BLaER1 treated with 17β-estradiol and CSF1 and Interleukin-3, amounts not matched to agents 10 nM and 100 nM (cell line): ENCODE data around the gene ADIPOR1.
"Not testable (repeated sequence)": the region's sequence is repeated elsewhere in the genome, so short reads cannot be mapped to it uniquely, and the experiment has no call there.

ENCODE experiments used
- H3K27ac ChIP-seq, 11 experiments: shearing (Covaris generic); formaldehyde crosslinking; 2 replicates each; pipeline ENCODE4 v1.8.1; 2022
- H3K27me3 ChIP-seq, 11 experiments: shearing (Covaris generic); formaldehyde crosslinking; 2 replicates each; pipeline ENCODE4 v1.8.1; 2022
- H3K36me3 ChIP-seq, 11 experiments: shearing (Covaris generic); formaldehyde crosslinking; 2 replicates each; pipeline ENCODE4 v1.8.1; 2022
- H3K4me1 ChIP-seq, 10 experiments: shearing (Covaris generic); formaldehyde crosslinking; 2 replicates each; pipeline ENCODE4 v1.8.1; 2022
- H3K4me2 ChIP-seq, 11 experiments: shearing (Covaris generic); formaldehyde crosslinking; 2 replicates each; pipeline ENCODE4 v1.8.1; 2022
- H3K4me3 ChIP-seq, 10 experiments: shearing (Covaris generic); formaldehyde crosslinking; 2 replicates each; pipeline ENCODE4 v1.8.1; 2022
- H3K9ac ChIP-seq, 11 experiments: shearing (Covaris generic); formaldehyde crosslinking; 2 replicates each; pipeline ENCODE4 v1.8.1; 2022
- H3K9me3 ChIP-seq, 11 experiments: shearing (Covaris generic); formaldehyde crosslinking; replicated peaks in 1 of 11; 2 replicates each; pipeline ENCODE4 v1.8.1; 2022
- H4K20me1 ChIP-seq, 11 experiments: shearing (Covaris generic); formaldehyde crosslinking; 2 replicates each; pipeline ENCODE4 v1.8.1; 2022
- Cebpa-rat ChIP-seq, 11 experiments: shearing (Covaris generic); IDR thresholded peaks; 2 replicates each; pipeline ENCODE4 v1.8.1; 2022

The ADIPOR1 gene

GRCh38 chr1:202941372-202941771 is 16.7 kb downstream of the ADIPOR1 start:
- Histone ChIP-seq H3K9ac (no peak overlapping the region), H3K36me3 (peaks cover 72 to 82% (median 75%) of the 10 kb centered on the region in 11 experiments), H3K4me3 (no peak overlapping the region), H3K4me1 (no peaks in the 10 kb centered on the region), H3K27ac (no peak overlapping the region), H3K27me3 (no peaks in the 10 kb centered on the region), H3K4me2 (no peak overlapping the region), H3K9me3 (no peaks in the 10 kb centered on the region), H4K20me1 (peaks cover 0 to 39% (median 6%) of the 10 kb centered on the region in 11 experiments; a peak in 7 of 22 replicates)
- TF ChIP-seq Cebpa-rat (IDR thresholded peaks at IDR 0.05): no peak

- no peak overlapping the region for H3K4me2 ChIP-seq
- TF ChIP-seq Cebpa-rat (IDR thresholded peaks at IDR 0.05): no peak
- H3K9ac ChIP-seq: no peak overlapping the region
- H4K20me1 ChIP-seq: peaks cover 0 to 31% (median 5%) of the 10 kb centered on the region in 11 experiments; a peak in 7 of 22 replicates
- H3K27ac ChIP-seq: no peak overlapping the region
- no peaks in the 10 kb centered on the region for H3K27me3 ChIP-seq
- H3K4me1 ChIP-seq: peaks cover 0 to 5% (median 0%) of the 10 kb centered on the region in 10 experiments; a peak in 2 of 20 replicates
- peaks cover 64 to 74% (median 67%) of the 10 kb centered on the region in 11 experiments for H3K36me3 ChIP-seq
- no peak overlapping the region for H3K4me3 ChIP-seq
- H3K9me3 ChIP-seq: no peaks in the 10 kb centered on the region
These were observed 17.6 kb downstream of the ADIPOR1 start for GRCh38 chr1:202940561-202940960.

- Histone ChIP-seq H3K9ac (no peak overlapping the region), H3K4me2 (no peak overlapping the region), H3K9me3 (no peaks in the 10 kb centered on the region), H3K27ac (no peak overlapping the region), H3K36me3 (peaks cover 42 to 52% (median 46%) of the 10 kb centered on the region in 11 experiments), H3K27me3 (no peaks in the 10 kb centered on the region), H4K20me1 (peaks cover 0 to 9% (median 0%) of the 10 kb centered on the region in 11 experiments; a peak in 4 of 22 replicates), H3K4me3 (no peak overlapping the region), H3K4me1 (peaks cover 0 to 21% (median 0%) of the 10 kb centered on the region in 10 experiments; a peak in 4 of 20 replicates)
- no peak for TF ChIP-seq Cebpa-rat (IDR thresholded peaks at IDR 0.05)
These were observed 19.7 kb downstream of the ADIPOR1 start for GRCh38 chr1:202938287-202938925.

DNA sequence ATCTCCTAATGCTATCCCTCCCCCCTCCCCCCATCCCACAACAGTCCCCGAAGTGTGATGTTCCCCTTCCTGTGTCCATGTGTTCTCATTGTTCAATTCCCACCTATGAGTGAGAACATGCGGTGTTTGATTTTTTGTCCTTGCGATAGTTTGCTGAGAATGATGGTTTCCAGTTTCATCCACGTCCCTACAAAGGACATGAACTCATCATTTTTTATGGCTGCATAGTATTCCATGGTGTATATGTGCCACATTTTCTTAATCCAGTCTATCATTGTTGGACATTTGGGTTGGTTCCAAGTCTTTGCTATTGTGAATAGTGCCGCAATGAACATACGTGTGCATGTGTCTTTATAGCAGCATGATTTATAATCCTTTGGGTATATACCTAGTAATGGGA is 21.7 kb downstream of the ADIPOR1 start:
- H3K4me1 ChIP-seq: peaks cover 0 to 23% (median 0%) of the 10 kb centered on the region in 10 experiments; a peak in 4 of 20 replicates
- not testable (repeated sequence) for H3K4me2 ChIP-seq, H3K9me3 ChIP-seq, H3K9ac ChIP-seq, H3K27ac ChIP-seq, H4K20me1 ChIP-seq, H3K27me3 ChIP-seq, H3K4me3 ChIP-seq
- peaks cover 22 to 32% (median 26%) of the 10 kb centered on the region in 11 experiments for H3K36me3 ChIP-seq

- Histone ChIP-seq H3K36me3 (peaks cover 17 to 27% (median 20%) of the 10 kb centered on the region in 11 experiments), H3K9ac (no peak overlapping the region), H4K20me1 (no peaks in the 10 kb centered on the region), H3K27ac (no peak overlapping the region), H3K9me3 (peaks cover 0 to 8% (median 3%) of the 10 kb centered on the region in 11 experiments; a peak in 6 of 22 replicates), H3K4me1 (peaks cover 0 to 23% (median 0%) of the 10 kb centered on the region in 10 experiments; a peak in 4 of 20 replicates), H3K27me3 (no peaks in the 10 kb centered on the region), H3K4me3 (no peak overlapping the region), H3K4me2 (peak overlapping the region in 2 of 11 experiments; percentile 28 to 57; a peak in 4 of 22 replicates)
- TF ChIP-seq Cebpa-rat (IDR thresholded peaks at IDR 0.05): no peak
These were observed 22.3 kb downstream of the ADIPOR1 start for GRCh38 chr1:202935844-202936243.

DNA sequence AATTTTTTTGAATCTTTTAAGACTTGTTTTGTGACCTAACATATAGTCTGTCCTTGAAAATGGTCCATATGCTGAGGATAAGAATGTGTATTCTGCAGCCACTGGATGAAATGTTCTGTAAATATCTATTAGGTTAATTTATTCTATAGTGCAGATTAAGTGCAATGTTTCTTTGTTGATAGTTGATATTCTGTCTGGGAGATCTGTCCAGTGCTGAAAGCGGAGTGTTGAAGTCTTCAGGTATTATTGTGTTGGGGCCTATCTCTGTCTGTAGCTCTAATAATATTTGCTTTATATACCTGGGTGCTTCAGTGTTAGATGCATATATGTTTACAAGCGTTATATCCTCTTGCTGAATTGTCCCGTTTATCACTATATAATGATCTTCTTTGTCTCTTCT is 23.4 kb downstream of the ADIPOR1 start:
- Histone ChIP-seq H3K9me3 (peaks cover 0 to 8% (median 3%) of the 10 kb centered on the region in 11 experiments; a peak in 6 of 22 replicates), H3K9ac (no peak overlapping the region), H3K4me2 (no peak overlapping the region), H3K27ac (no peak overlapping the region), H3K27me3 (no peaks in the 10 kb centered on the region), H3K4me1 (peaks cover 0 to 28% (median 0%) of the 10 kb centered on the region in 10 experiments; a peak in 4 of 20 replicates), H3K36me3 (peaks cover 6 to 16% (median 9%) of the 10 kb centered on the region in 11 experiments; a peak in 20 of 22 replicates), H4K20me1 (no peaks in the 10 kb centered on the region), H3K4me3 (no peak overlapping the region)
- TF ChIP-seq Cebpa-rat (IDR thresholded peaks at IDR 0.05): no peak

DNA sequence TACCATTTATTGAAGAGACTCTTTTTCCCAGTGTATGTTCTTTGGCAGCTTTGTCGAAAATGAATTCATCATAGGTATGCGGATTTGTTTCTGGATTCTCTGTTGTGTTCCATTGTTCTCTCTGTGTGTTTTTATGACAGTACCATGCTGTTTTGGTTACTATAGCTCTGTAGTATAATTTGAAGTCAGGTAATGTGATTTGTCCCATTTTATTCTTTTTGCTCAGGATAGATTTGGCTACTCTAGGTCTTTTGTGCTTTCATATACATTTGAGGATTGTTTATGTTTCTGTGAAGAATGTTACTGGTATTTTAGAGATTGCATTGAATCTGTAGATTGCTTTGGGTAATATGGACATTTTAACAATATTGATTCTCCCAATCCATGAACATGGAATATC is 25.6 kb downstream of the ADIPOR1 start:
- Histone ChIP-seq H3K9me3 (peaks cover 0 to 8% (median 3%) of the 10 kb centered on the region in 11 experiments; a peak in 6 of 22 replicates), H3K4me3 (no peak overlapping the region), H3K27ac (no peak overlapping the region), H3K4me2 (no peak overlapping the region), H4K20me1 (no peaks in the 10 kb centered on the region), H3K36me3 (no peaks in the 10 kb centered on the region), H3K4me1 (peaks cover 0 to 35% (median 1%) of the 10 kb centered on the region in 10 experiments; a peak in 8 of 20 replicates), H3K9ac (no peak overlapping the region), H3K27me3 (no peaks in the 10 kb centered on the region)
- TF ChIP-seq Cebpa-rat (IDR thresholded peaks at IDR 0.05): no peak

- Histone ChIP-seq H3K4me1 (peaks cover 16 to 58% (median 34%) of the 10 kb centered on the region in 10 experiments), H3K4me3 (peak within 1 kb of the TSS; percentile 74 to 99 (median 81)), H3K27ac (peak within 1 kb of the TSS; percentile 82 to 96 (median 90)), H3K9me3 (no peaks in the 10 kb centered on the region), H3K36me3 (peaks cover 14 to 32% (median 20%) of the 10 kb centered on the region in 11 experiments; a peak in 17 of 22 replicates), H3K9ac (peak within 1 kb of the TSS; percentile 85 to 96 (median 89)), H3K4me2 (peak within 1 kb of the TSS; percentile 75 to 95 (median 90)), H3K27me3 (no peaks in the 10 kb centered on the region), H4K20me1 (peaks cover 0 to 7% (median 0%) of the 10 kb centered on the region in 11 experiments; a peak in 2 of 22 replicates)
- TF ChIP-seq Cebpa-rat (IDR thresholded peaks at IDR 0.05): peak in 9 of 11 experiments; percentile 70 to 96 (median 88); a peak in 17 of 22 replicates
These were observed 31.3 kb downstream of the ADIPOR1 start, which contains the start of gene KLHL12 for GRCh38 chr1:202926581-202927491. Gene KLHL12, minus strand, starts transcription at chr1:202927234. Its CDS starts 2,072 bp downstream, at chr1:202925162.
